A549 (cell line): Measurements from ENCODE around the gene EIF3A. TPM values are rescaled to one million over a fixed set of nuclear protein-coding genes. Genes with fewer than 3 reads are reported as not detected.

ENCODE experiments used
- ATAC-seq, 2 experiments: fragments of 200-7000 bp in 1 of 2; fragments of >200 bp in 1 of 2; cut with Nextera tagmentation in 1 of 2; cut with Tn5 transposase in 1 of 2; 3 replicates each; pipeline versions ENCODE4 v1.8.0 to v1.9.1; 2018 to 2020; ENCODE audit warnings: mild to moderate bottlenecking in 1 of 2, moderate library complexity in 1 of 2
- CTCF ChIA-PET: fragments of 300-600 bp; sonication (Branson Sonifier 250); formaldehyde crosslinking; extraction: SDS; loops from one replicate; lab custom pipeline; 2021; ENCODE audit warnings: antibody characterized with exemption, inconsistent platforms; lab: Yijun Ruan, JAX
- POLR2A ChIA-PET: fragments of 350-600 bp; formaldehyde crosslinking; extraction: SDS; loops from one replicate; lab custom pipeline; 2021; ENCODE audit warnings: antibody characterized with exemption, inconsistent platforms; lab: Yijun Ruan, JAX
- DNase-seq, 2 experiments: peaks; one replicate each; pipeline versions ENCODE4 v3.0.0 to v3.0.0-alpha.2; 2011 to 2016; ENCODE audit warnings: low read depth in 1 of 2, low spot score in 1 of 2
- FAIRE-seq: peaks from 2 replicates; lab custom pipeline; 2011; peaks lifted over from hg19 to GRCh38; lab: Jason Lieb, UNC
- H3K27ac ChIP-seq, 2 experiments: fragments of >200 bp; sonication (Bioruptor Twin); formaldehyde crosslinking; 3 replicates each; pipeline ENCODE4 v1.5.1; 2016 to 2017
- H3K4me1 ChIP-seq: fragments of >200 bp; sonication (Bioruptor Twin); formaldehyde crosslinking; 3 replicates; pipeline ENCODE4 v1.6.1; 2016
- H3K4me2 ChIP-seq: fragments of >200 bp; sonication (Bioruptor Twin); formaldehyde crosslinking; 3 replicates; pipeline ENCODE4 v1.6.1; 2016
- H3K4me3 ChIP-seq: fragments of >200 bp; sonication (Bioruptor Twin); formaldehyde crosslinking; 3 replicates; pipeline ENCODE4 v1.5.1; 2016
- H3K9me3 ChIP-seq: fragments of >200 bp; sonication (Bioruptor Twin); formaldehyde crosslinking; 3 replicates; pipeline ENCODE4 v1.6.1; 2016
- CBX2 ChIP-seq: fragments of 200-600 bp; sonication (generic); IDR thresholded peaks from 2 replicates; pipeline ENCODE4 v1.6.1; 2016; ENCODE audit warnings: low read depth, mild to moderate bottlenecking, borderline replicate concordance
- CEBPB ChIP-seq, 2 experiments: fragments of >200 bp in 1 of 2; sonication (Bioruptor Twin) in 1 of 2; formaldehyde crosslinking in 1 of 2; IDR thresholded peaks; 2 replicates each; pipeline ENCODE4 v1.6.1; 2012 to 2016
- EHF ChIP-seq: fragments of 250-450 bp; sonication (Bioruptor Pico); IDR thresholded peaks from 2 replicates; pipeline ENCODE4 v1.5.0; 2020; ENCODE audit warnings: mild to moderate bottlenecking
- EHMT2 ChIP-seq: fragments of 200-600 bp; sonication (generic); IDR thresholded peaks from 2 replicates; pipeline ENCODE4 v1.6.1; 2016; ENCODE audit warnings: antibody characterized with exemption, low read depth, mild to moderate bottlenecking, moderate library complexity
- ESRRA ChIP-seq: fragments of 150-350 bp; IDR thresholded peaks from 2 replicates; pipeline ENCODE4 v1.6.1; 2014; ENCODE audit warnings: mild to moderate bottlenecking, low read length, borderline replicate concordance
- GATA3 ChIP-seq: IDR thresholded peaks from 2 replicates; pipeline ENCODE4 v1.6.1; 2012; ENCODE audit warnings: borderline replicate concordance
- HOXB13 ChIP-seq: fragments of 250-450 bp; sonication (Bioruptor Pico); IDR thresholded peaks from 2 replicates; pipeline ENCODE4 v1.5.0; 2020; ENCODE audit warnings: low read depth, mild to moderate bottlenecking, moderate library complexity
- JUN ChIP-seq, 2 experiments: fragments of >200 bp; sonication (Bioruptor Twin); formaldehyde crosslinking; IDR thresholded peaks; 2 replicates in 1 of 2; 3 replicates in 1 of 2; pipeline ENCODE4 v1.6.1; 2016 to 2017
- JUNB ChIP-seq: fragments of >200 bp; sonication (Bioruptor Twin); formaldehyde crosslinking; IDR thresholded peaks from 2 replicates; pipeline ENCODE4 v1.6.1; 2016
- MAFK ChIP-seq: fragments of 450-650 bp; IDR thresholded peaks from 2 replicates; pipeline ENCODE4 v1.6.1; 2014; ENCODE audit not compliant: partially characterized antibody
- MAZ ChIP-seq: fragments of 150-350 bp; IDR thresholded peaks from 2 replicates; pipeline ENCODE4 v1.6.1; 2014; ENCODE audit warnings: antibody characterized with exemption, low read depth, low read length, borderline replicate concordance
- NFE2L2 ChIP-seq: fragments of 150-350 bp; conservative IDR thresholded peaks from 2 replicates; pipeline ENCODE4 v1.6.1; 2014; ENCODE audit warnings: low read length
- POLR2A ChIP-seq: IDR thresholded peaks from 2 replicates; pipeline ENCODE4 v1.6.1; 2012; ENCODE audit warnings: mild to moderate bottlenecking, low read length
- POLR2AphosphoS2 ChIP-seq: conservative IDR thresholded peaks from 2 replicates; pipeline ENCODE4 v1.6.1; 2012; ENCODE audit warnings: low read length, improper control_type of control experiment, inconsistent platforms
- RARB ChIP-seq: fragments of 250-450 bp; sonication (Bioruptor Pico); IDR thresholded peaks from 2 replicates; pipeline ENCODE4 v1.8.0; 2021; ENCODE audit warnings: mild to moderate bottlenecking, moderate library complexity
- SMC3 ChIP-seq: fragments of >200 bp; sonication (Bioruptor Twin); formaldehyde crosslinking; IDR thresholded peaks from 3 replicates; pipeline ENCODE4 v1.6.1; 2018; ENCODE audit warnings: inconsistent platforms
- SREBF2 ChIP-seq: fragments of 450-650 bp; IDR thresholded peaks from 2 replicates; pipeline ENCODE4 v1.6.1; 2014; ENCODE audit warnings: mild to moderate bottlenecking, moderate library complexity
- TFCP2L1 ChIP-seq: fragments of 250-450 bp; sonication (Bioruptor Pico); IDR thresholded peaks from 2 replicates; pipeline ENCODE4 v1.5.0; 2021; ENCODE audit warnings: mild to moderate bottlenecking
- WGBS: methylation state at CpG from one replicate; pipeline ENCODE4 v1.1.6; 2017; ENCODE audit errors: missing lambda C conversion rate; 5-methylcytosine and 5-hydroxymethylcytosine counted together
- polyA plus RNA-seq, 4 experiments: library from polyadenylated mRNA; depleted of rRNA in 3 of 4; stranded (reverse); fragments of >200 nt; fragmentation: RNase III in 1 of 4; extraction: RNeasy Plus Mini Kit Qiagen cat#74134 plus additional on column Dnase treatment in 1 of 4; gene quantifications; 2 replicates in 3 of 4; 3 replicates in 1 of 4; pipeline ENCODE4 v1.2.3, GENCODE V29; 2011 to 2017
- small RNA-seq, 6 experiments: library from RNA; depleted of rRNA; stranded (forward); fragments of <200 nt; gene quantifications; one replicate each; pipeline ENCODE3, GENCODE V24; 2012
- TF ChIP-seq, protein P1 (sequence below): IDR thresholded peaks from 2 replicates; pipeline ENCODE4 v1.6.1; 2012
- TF ChIP-seq, protein P2 (sequence below): fragments of 250-450 bp; sonication (Bioruptor Pico); IDR thresholded peaks from 2 replicates; pipeline ENCODE4 v1.5.0; 2020; ENCODE audit warnings: low read depth, mild to moderate bottlenecking, moderate library complexity
- TF ChIP-seq, protein P3 (sequence below): fragments of >200 bp; sonication (Bioruptor Twin); formaldehyde crosslinking; IDR thresholded peaks from 3 replicates; pipeline ENCODE4 v1.5.1; 2016

Gene EIF3A
- polyA plus RNA-seq, 2 of the 4 experiments (the other 2 are of a cell fraction): 71.0 to 154 TPM

DNA sequence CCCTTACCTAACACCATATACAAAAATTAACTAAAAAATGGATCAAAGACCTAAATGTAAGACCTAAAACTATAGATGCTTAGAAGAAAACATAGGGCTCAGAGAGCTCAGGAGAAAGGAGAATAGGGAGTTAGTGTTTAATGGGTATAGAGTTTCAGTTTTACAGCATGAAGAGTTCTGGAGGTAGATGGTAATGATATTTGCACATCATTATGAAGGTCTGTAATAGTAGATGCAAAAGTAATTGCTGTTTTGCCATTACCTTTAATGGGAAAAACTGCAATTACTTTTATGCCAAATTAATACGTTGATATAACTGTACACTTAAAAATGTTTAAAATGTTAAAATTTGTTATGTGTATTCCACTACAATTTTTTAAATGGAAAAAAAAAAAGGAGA, 90.3 kb downstream of the EIF3A start:
- DNase-seq (no peak), ATAC-seq (no peak), FAIRE-seq (no peak)
- no peaks in the 10 kb centered on the region for H3K4me1 ChIP-seq
- H3K4me2 ChIP-seq: no peak overlapping the region
- ChIA-PET POLR2A (interaction anchor here (0.6 kb wide), 1 partner anchor 10 kb away, joined by 3 read pairs; no protein-coding TSS in a partner anchor), CTCF (interaction anchor here (0.6 kb wide), 1 partner anchor 411 kb away, joined by 3 read pairs; no protein-coding TSS in a partner anchor)
- H3K27ac ChIP-seq: no peak overlapping the region
- H3K9me3 ChIP-seq: no peaks in the 10 kb centered on the region
- H3K4me3 ChIP-seq: no peak overlapping the region
- WGBS: 62% methylated on average over 1 of the region's 1 CpG
- TF ChIP-seq POLR2A (no peak), RARB (CRISPR knock-in tag) (no peak), ESRRA (no peak), HOXB13 (CRISPR knock-in tag) (no peak), EHMT2 (no peak), JUNB (no peak), EHF (CRISPR knock-in tag) (no peak), GATA3 (no peak), SMC3 (no peak), CEBPB (IDR thresholded peaks at IDR 0.05) (no peak)
- TF ChIP-seq, protein P1, sequence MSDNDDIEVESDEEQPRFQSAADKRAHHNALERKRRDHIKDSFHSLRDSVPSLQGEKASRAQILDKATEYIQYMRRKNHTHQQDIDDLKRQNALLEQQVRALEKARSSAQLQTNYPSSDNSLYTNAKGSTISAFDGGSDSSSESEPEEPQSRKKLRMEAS: no peak

DNA sequence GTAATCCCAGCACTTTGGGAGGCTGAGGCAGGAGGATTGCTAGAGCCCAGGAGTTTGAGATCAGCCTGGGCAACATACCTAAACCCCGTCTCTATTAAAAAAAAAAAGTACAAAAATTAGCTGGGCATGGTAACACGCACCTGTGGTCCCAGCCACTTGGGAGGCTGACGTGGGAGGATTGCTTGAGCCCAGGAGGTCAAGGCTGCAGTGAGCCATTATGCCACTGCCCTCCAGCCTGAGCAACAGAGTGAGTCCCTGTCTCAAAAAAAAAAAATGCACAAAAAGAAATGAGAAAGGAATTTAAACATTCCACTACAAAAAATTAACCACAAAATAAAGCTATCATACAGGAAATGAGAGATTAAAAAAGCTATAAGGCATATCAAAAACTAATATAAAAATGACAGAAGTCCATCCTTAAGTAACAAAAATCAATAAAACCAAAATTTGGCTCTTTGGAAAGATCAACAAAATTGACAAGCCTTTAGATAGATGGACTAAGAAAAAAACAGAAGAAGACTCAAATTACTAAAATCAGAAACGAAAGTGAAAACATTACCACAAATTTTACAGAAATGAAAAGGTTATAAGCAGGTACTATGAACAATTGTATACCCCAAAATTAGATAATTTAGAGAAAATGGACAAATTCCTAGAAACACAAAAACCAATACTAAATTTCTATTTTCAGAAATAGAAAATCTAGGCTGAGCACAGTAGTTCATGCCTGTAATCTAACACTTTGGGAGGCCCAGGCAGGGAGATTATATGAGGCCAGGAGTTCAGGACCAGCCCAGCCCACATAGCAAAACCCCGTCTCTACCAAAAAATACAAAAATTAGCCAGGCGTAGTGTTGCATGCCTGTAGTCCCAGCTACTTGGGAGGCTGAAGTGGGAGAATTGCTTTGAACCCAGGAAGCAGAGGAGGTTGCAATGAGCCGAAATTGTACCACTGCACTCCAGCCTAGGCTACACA, 93.5 kb downstream of the EIF3A start:
- CTCF ChIA-PET: no interaction called here
- Histone ChIP-seq H3K4me3 (no peak overlapping the region), H3K9me3 (no peaks in the 10 kb centered on the region), H3K4me1 (0 out of 3 replicates have a peak, but pooled peaks cover 3% of the 10 kb centered on the region), H3K27ac (no peak overlapping the region), H3K4me2 (no peak overlapping the region)
- no peak for DNase-seq
- TF ChIP-seq CBX2 (no peak), POLR2AphosphoS2 (no peak), EHMT2 (no peak), MAFK (no peak), MAZ (no peak)
- TF ChIP-seq, protein P2, sequence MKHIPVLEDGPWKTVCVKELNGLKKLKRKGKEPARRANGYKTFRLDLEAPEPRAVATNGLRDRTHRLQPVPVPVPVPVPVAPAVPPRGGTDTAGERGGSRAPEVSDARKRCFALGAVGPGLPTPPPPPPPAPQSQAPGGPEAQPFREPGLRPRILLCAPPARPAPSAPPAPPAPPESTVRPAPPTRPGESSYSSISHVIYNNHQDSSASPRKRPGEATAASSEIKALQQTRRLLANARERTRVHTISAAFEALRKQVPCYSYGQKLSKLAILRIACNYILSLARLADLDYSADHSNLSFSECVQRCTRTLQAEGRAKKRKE: no peak
- ATAC-seq: no peak
- no peak for FAIRE-seq
- POLR2A ChIA-PET: no interaction called here
- 56% methylated on average over 7 of the region's 7 CpGs for WGBS

DNA sequence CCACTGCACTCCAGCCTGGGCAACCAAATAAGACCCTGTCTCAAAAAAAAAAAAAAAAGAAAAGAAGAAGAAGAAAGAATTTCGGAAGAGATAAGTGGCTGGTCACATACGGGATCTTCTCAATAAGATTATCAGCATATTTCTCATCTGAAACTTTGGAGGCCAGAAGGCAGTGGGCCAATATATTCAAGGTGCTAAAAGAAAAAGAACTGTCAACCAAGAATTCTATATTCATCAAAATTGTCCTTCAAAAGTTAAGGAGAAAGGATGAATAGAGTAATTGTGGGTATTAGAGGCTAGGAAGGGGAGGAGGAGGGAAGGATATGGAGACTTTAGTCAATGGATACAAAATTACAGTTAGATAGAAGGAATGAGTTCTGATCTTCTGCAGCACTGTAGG, 95.0 kb downstream of the EIF3A start:
- no peak for ATAC-seq
- Histone ChIP-seq H3K4me2 (no peak overlapping the region), H3K4me3 (no peak overlapping the region), H3K27ac (no peak overlapping the region), H3K9me3 (no peaks in the 10 kb centered on the region), H3K4me1 (0 out of 3 replicates have a peak, but pooled peaks cover 3% of the 10 kb centered on the region)
- DNase-seq: no peak
- FAIRE-seq: no peak
- ChIA-PET CTCF (interaction anchor here (1.5 kb wide), 1 partner anchor 9 kb away, joined by 4 read pairs; no protein-coding TSS in a partner anchor), POLR2A (no interaction called here)
- WGBS: 67% methylated on average over 2 of the region's 2 CpGs
- no peak for TF ChIP-seq JUN (IDR thresholded peaks at IDR 0.05)
- no peak for TF ChIP-seq NFE2L2
- TF ChIP-seq, protein P3, sequence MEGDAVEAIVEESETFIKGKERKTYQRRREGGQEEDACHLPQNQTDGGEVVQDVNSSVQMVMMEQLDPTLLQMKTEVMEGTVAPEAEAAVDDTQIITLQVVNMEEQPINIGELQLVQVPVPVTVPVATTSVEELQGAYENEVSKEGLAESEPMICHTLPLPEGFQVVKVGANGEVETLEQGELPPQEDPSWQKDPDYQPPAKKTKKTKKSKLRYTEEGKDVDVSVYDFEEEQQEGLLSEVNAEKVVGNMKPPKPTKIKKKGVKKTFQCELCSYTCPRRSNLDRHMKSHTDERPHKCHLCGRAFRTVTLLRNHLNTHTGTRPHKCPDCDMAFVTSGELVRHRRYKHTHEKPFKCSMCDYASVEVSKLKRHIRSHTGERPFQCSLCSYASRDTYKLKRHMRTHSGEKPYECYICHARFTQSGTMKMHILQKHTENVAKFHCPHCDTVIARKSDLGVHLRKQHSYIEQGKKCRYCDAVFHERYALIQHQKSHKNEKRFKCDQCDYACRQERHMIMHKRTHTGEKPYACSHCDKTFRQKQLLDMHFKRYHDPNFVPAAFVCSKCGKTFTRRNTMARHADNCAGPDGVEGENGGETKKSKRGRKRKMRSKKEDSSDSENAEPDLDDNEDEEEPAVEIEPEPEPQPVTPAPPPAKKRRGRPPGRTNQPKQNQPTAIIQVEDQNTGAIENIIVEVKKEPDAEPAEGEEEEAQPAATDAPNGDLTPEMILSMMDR: no peak
- no peak for TF ChIP-seq JUNB
- TF ChIP-seq CEBPB (IDR thresholded peaks at IDR 0.05): no peak
- TF ChIP-seq SREBF2: no peak
- TF ChIP-seq EHMT2: no peak
- no peak for TF ChIP-seq GATA3
- TF ChIP-seq TFCP2L1: no peak

Small RNAs within 50 kb of the gene (small RNA-seq; reads per million reads assigned to genes)
- gene AL355598.1 (0 reads per million in 6 experiments), gene RF00413 (0 to 3.6 (median 0.08) reads per million in 6 experiments), gene SNORA19 (0 to 8.2 (median 0) reads per million in 6 experiments)

Other genes starting within 250 kb of the EIF3A start
- 2.7 and 2.9 TPM in 2 replicates for gene NANOS1, start 51.1 kb downstream of the EIF3A start, polyA plus RNA-seq (2011; rRNA removed)
- gene NANOS1, start 51.1 kb downstream of the EIF3A start, polyA plus RNA-seq (2017; fragmentation: RNase III; extraction: RNeasy Plus Mini Kit Qiagen cat#74134 plus additional on column Dnase treatment): 1.4 to 1.7 TPM (median 1.7 TPM) in 3 replicates
- gene DENND10, start 23.3 kb upstream of the EIF3A start, polyA plus RNA-seq (2011; rRNA removed): 88.6 and 94.3 TPM in 2 replicates
- 47.1 to 49.7 TPM (median 48.4 TPM) in 3 replicates for gene DENND10, start 23.3 kb upstream of the EIF3A start, polyA plus RNA-seq (2017; fragmentation: RNase III; extraction: RNeasy Plus Mini Kit Qiagen cat#74134 plus additional on column Dnase treatment)
- 59.4 and 66.0 TPM in 2 replicates for gene SFXN4, start 84.9 kb upstream of the EIF3A start, polyA plus RNA-seq (2011; rRNA removed)
- 39.3 to 44.2 TPM (median 42.7 TPM) in 3 replicates for gene SFXN4, start 84.9 kb upstream of the EIF3A start, polyA plus RNA-seq (2017; fragmentation: RNase III; extraction: RNeasy Plus Mini Kit Qiagen cat#74134 plus additional on column Dnase treatment)
- gene PRDX3, start 98.0 kb upstream of the EIF3A start, polyA plus RNA-seq (2011; rRNA removed): 673 and 678 TPM in 2 replicates
- gene PRDX3, start 98.0 kb upstream of the EIF3A start, polyA plus RNA-seq (2017; fragmentation: RNase III; extraction: RNeasy Plus Mini Kit Qiagen cat#74134 plus additional on column Dnase treatment): 432 to 442 TPM (median 432 TPM) in 3 replicates
- 5.0 and 5.4 TPM in 2 replicates for gene GRK5, start 126.8 kb upstream of the EIF3A start, polyA plus RNA-seq (2011; rRNA removed)
- gene GRK5, start 126.8 kb upstream of the EIF3A start, polyA plus RNA-seq (2017; fragmentation: RNase III; extraction: RNeasy Plus Mini Kit Qiagen cat#74134 plus additional on column Dnase treatment): 7.7 to 7.9 TPM (median 7.8 TPM) in 3 replicates